Activated T-helper 2 cell treated with anti-CD3 and anti-CD28 coated beads, Interferon-gamma antibody, Interleukin-2, Interleukin-4, amounts not matched to agents 10 μg/mL and 5 μg/mL and 100 μg/mL, durations not matched to agents 14 hours and 24 hours and 36 hours (primary cell): ENCODE measurements around the gene JMJD4. TPM values are rescaled to one million over a fixed set of nuclear protein-coding genes. Genes with fewer than 3 reads are reported as not detected.
A peak's percentile ranks its signal among the peaks of the same experiment; 100 is the strongest.

ENCODE experiments used
- DNase-seq: peaks from one replicate; pipeline ENCODE4 v3.0.0; 2021; ENCODE audit warnings: low spot score
- H3K27ac Mint-ChIP-seq: one replicate; pipeline ENCODE4 v1.8.0; 2021; ENCODE audit warnings: mixed read lengths
- H3K27me3 Mint-ChIP-seq: one replicate; pipeline ENCODE4 v1.8.0; 2021; ENCODE audit warnings: low read depth, mixed read lengths
- H3K36me3 Mint-ChIP-seq: one replicate; pipeline ENCODE4 v1.8.0; 2021; ENCODE audit warnings: low read depth, mixed read lengths
- H3K4me1 Mint-ChIP-seq: one replicate; pipeline ENCODE4 v1.8.0; 2021; ENCODE audit warnings: low read depth, mixed read lengths
- H3K4me3 Mint-ChIP-seq: one replicate; pipeline ENCODE4 v1.8.0; 2021; ENCODE audit warnings: low read depth, mild to moderate bottlenecking, moderate library complexity, mixed read lengths
- H3K9me3 Mint-ChIP-seq: one replicate; pipeline ENCODE4 v1.8.0; 2021; ENCODE audit warnings: mixed read lengths
- intact Hi-C: fragments of 100-400 bp; cut with micrococcal nuclease; formaldehyde crosslinking; loops from one replicate; pipeline ENCODE4 v1.15.1; 2023
- total RNA-seq: library from RNA; stranded (reverse); gene quantifications from 2 replicates; pipeline ENCODE4 v1.2.3, GENCODE V29; 2022

Gene JMJD4
- total RNA-seq = 26.6 and 27.5 TPM in 2 replicates

GRCh38 chr1:227734856-227735538 lies at the start of gene JMJD4, which contains the start of gene SNAP47:
Gene JMJD4 (minus strand): TSS chr1:227735302. CDS start chr1:227735273, 29 bp downstream.
Gene SNAP47 (plus strand): TSS chr1:227735435. CDS start chr1:227747737, 12,302 bp downstream.
- intact Hi-C loops = loop anchor here (1.0 to 10.0 kb wide), 4 partner anchors 27 to 430 kb away; partner anchors contain the start of genes C1orf35, IBA57 and MRPL55
- peak within 1 kb of the TSS; percentile 96 for H3K4me3 Mint-ChIP-seq
- H3K27me3 Mint-ChIP-seq = no peaks in the 10 kb centered on the region
- peak; percentile 92 for DNase-seq
- peaks cover 23% of the 10 kb centered on the region for H3K4me1 Mint-ChIP-seq
- no peaks in the 10 kb centered on the region for H3K9me3 Mint-ChIP-seq
- H3K27ac Mint-ChIP-seq = peak within 1 kb of the TSS; percentile 93
- H3K36me3 Mint-ChIP-seq = peaks cover 22% of the 10 kb centered on the region

GRCh38 chr1:227782226-227782625 lies 47.1 kb upstream of the JMJD4 start:
- H3K36me3 Mint-ChIP-seq = peaks cover 14% of the 10 kb centered on the region
- no peak overlapping the region for H3K27ac Mint-ChIP-seq
- intact Hi-C loops = no loop called here
- H3K27me3 Mint-ChIP-seq = no peaks in the 10 kb centered on the region
- peaks cover 4% of the 10 kb centered on the region for H3K4me1 Mint-ChIP-seq
- H3K4me3 Mint-ChIP-seq = no peak overlapping the region
- no peaks in the 10 kb centered on the region for H3K9me3 Mint-ChIP-seq
- no peak for DNase-seq

- no peak overlapping the region for H3K27ac Mint-ChIP-seq
- H3K4me1 Mint-ChIP-seq = no peaks in the 10 kb centered on the region
- intact Hi-C loops = no loop called here
- no peak overlapping the region for H3K4me3 Mint-ChIP-seq
- no peaks in the 10 kb centered on the region for H3K27me3 Mint-ChIP-seq
- H3K36me3 Mint-ChIP-seq = peaks cover 16% of the 10 kb centered on the region
- no peaks in the 10 kb centered on the region for H3K9me3 Mint-ChIP-seq
- DNase-seq = no peak
Measured at GRCh38 chr1:227781314-227781930, 46.3 kb upstream of the JMJD4 start.

- H3K27me3 Mint-ChIP-seq = no peaks in the 10 kb centered on the region
- H3K36me3 Mint-ChIP-seq = peaks cover 21% of the 10 kb centered on the region
- no peaks in the 10 kb centered on the region for H3K9me3 Mint-ChIP-seq
- DNase-seq = no peak
- no peak overlapping the region for H3K27ac Mint-ChIP-seq
- H3K4me3 Mint-ChIP-seq = no peak overlapping the region
- no peaks in the 10 kb centered on the region for H3K4me1 Mint-ChIP-seq
- intact Hi-C loops = no loop called here
Measured at GRCh38 chr1:227780101-227781044, 45.3 kb upstream of the JMJD4 start.

GRCh38 chr1:227779685-227780084 lies 44.6 kb upstream of the JMJD4 start:
- Mint-ChIP-seq H3K9me3 (no peaks in the 10 kb centered on the region), H3K36me3 (peaks cover 21% of the 10 kb centered on the region), H3K27ac (no peak overlapping the region), H3K4me1 (no peaks in the 10 kb centered on the region), H3K4me3 (no peak overlapping the region), H3K27me3 (no peaks in the 10 kb centered on the region)
- DNase-seq = no peak
- intact Hi-C loops = no loop called here

GRCh38 chr1:227779021-227779441 lies 43.9 kb upstream of the JMJD4 start:
- Mint-ChIP-seq H3K27me3 (no peaks in the 10 kb centered on the region), H3K9me3 (no peaks in the 10 kb centered on the region), H3K36me3 (peaks cover 21% of the 10 kb centered on the region), H3K4me1 (peaks cover 6% of the 10 kb centered on the region), H3K4me3 (no peak overlapping the region), H3K27ac (no peak overlapping the region)
- intact Hi-C loops = no loop called here
- DNase-seq = no peak

- intact Hi-C loops = no loop called here
- peaks cover 25% of the 10 kb centered on the region for H3K36me3 Mint-ChIP-seq
- H3K4me1 Mint-ChIP-seq = peaks cover 11% of the 10 kb centered on the region
- no peaks in the 10 kb centered on the region for H3K9me3 Mint-ChIP-seq
- H3K4me3 Mint-ChIP-seq = no peak overlapping the region
- no peak overlapping the region for H3K27ac Mint-ChIP-seq
- DNase-seq = no peak
- H3K27me3 Mint-ChIP-seq = no peaks in the 10 kb centered on the region
Measured at GRCh38 chr1:227778401-227778947, 43.4 kb upstream of the JMJD4 start.

- H3K27ac Mint-ChIP-seq = no peak overlapping the region
- H3K27me3 Mint-ChIP-seq = no peaks in the 10 kb centered on the region
- intact Hi-C loops = no loop called here
- peaks cover 21% of the 10 kb centered on the region for H3K36me3 Mint-ChIP-seq
- no peak overlapping the region for H3K4me3 Mint-ChIP-seq
- H3K9me3 Mint-ChIP-seq = no peaks in the 10 kb centered on the region
- DNase-seq = no peak
- peaks cover 13% of the 10 kb centered on the region for H3K4me1 Mint-ChIP-seq
Measured at GRCh38 chr1:227777646-227778045, 42.5 kb upstream of the JMJD4 start.

- H3K9me3 Mint-ChIP-seq = no peaks in the 10 kb centered on the region
- peaks cover 21% of the 10 kb centered on the region for H3K36me3 Mint-ChIP-seq
- H3K27ac Mint-ChIP-seq = no peak overlapping the region
- no peak overlapping the region for H3K4me3 Mint-ChIP-seq
- H3K4me1 Mint-ChIP-seq = peaks cover 17% of the 10 kb centered on the region
- no peaks in the 10 kb centered on the region for H3K27me3 Mint-ChIP-seq
- intact Hi-C loops = no loop called here
- DNase-seq = no peak
Measured at GRCh38 chr1:227777156-227777555, 42.1 kb upstream of the JMJD4 start.

GRCh38 chr1:227776331-227776771 lies 41.2 kb upstream of the JMJD4 start:
- no peaks in the 10 kb centered on the region for H3K9me3 Mint-ChIP-seq
- peaks cover 17% of the 10 kb centered on the region for H3K4me1 Mint-ChIP-seq
- peaks cover 19% of the 10 kb centered on the region for H3K36me3 Mint-ChIP-seq
- intact Hi-C loops = no loop called here
- no peak for DNase-seq
- no peaks in the 10 kb centered on the region for H3K27me3 Mint-ChIP-seq
- no peak overlapping the region for H3K27ac Mint-ChIP-seq
- no peak overlapping the region for H3K4me3 Mint-ChIP-seq

GRCh38 chr1:227775841-227776240 lies 40.7 kb upstream of the JMJD4 start:
- peaks cover 19% of the 10 kb centered on the region for H3K36me3 Mint-ChIP-seq
- H3K9me3 Mint-ChIP-seq = no peaks in the 10 kb centered on the region
- no peak overlapping the region for H3K4me3 Mint-ChIP-seq
- intact Hi-C loops = no loop called here
- H3K27me3 Mint-ChIP-seq = no peaks in the 10 kb centered on the region
- no peak for DNase-seq
- H3K27ac Mint-ChIP-seq = no peak overlapping the region
- peaks cover 17% of the 10 kb centered on the region for H3K4me1 Mint-ChIP-seq

- H3K27ac Mint-ChIP-seq = no peak overlapping the region
- H3K36me3 Mint-ChIP-seq = peaks cover 23% of the 10 kb centered on the region
- no peaks in the 10 kb centered on the region for H3K27me3 Mint-ChIP-seq
- no peak overlapping the region for H3K4me3 Mint-ChIP-seq
- DNase-seq = no peak
- intact Hi-C loops = no loop called here
- no peaks in the 10 kb centered on the region for H3K9me3 Mint-ChIP-seq
- peaks cover 17% of the 10 kb centered on the region for H3K4me1 Mint-ChIP-seq
Measured at GRCh38 chr1:227774821-227775661, 39.9 kb upstream of the JMJD4 start.
